Activated T-helper 17 cell treated with anti-CD3 and anti-CD28 coated beads, Interleukin-2, amount 50 U/mL, for 72 hours (primary cell): ENCODE results near the gene GNAT1. TPM values are rescaled to one million over a fixed set of nuclear protein-coding genes. Genes with fewer than 3 reads are reported as not detected.

Experiments
- ATAC-seq: fragments of 150-1000 bp; cut with Tn5 transposase; replicated peaks from 2 replicates; pipeline ENCODE4 v1.10.0; 2021; ENCODE audit warnings: mild to moderate bottlenecking, moderate library complexity
- H3K27ac Mint-ChIP-seq: one replicate; pipeline ENCODE4 v1.8.0; 2022; ENCODE audit warnings: mixed read lengths
- H3K27me3 Mint-ChIP-seq: one replicate; pipeline ENCODE4 v1.8.0; 2022; ENCODE audit warnings: mixed read lengths
- H3K36me3 Mint-ChIP-seq: one replicate; pipeline ENCODE4 v1.8.0; 2022; ENCODE audit warnings: low read depth, mild to moderate bottlenecking, mixed read lengths
- H3K4me1 Mint-ChIP-seq: one replicate; pipeline ENCODE4 v1.8.0; 2022; ENCODE audit warnings: mixed read lengths
- H3K4me3 Mint-ChIP-seq: one replicate; pipeline ENCODE4 v1.8.0; 2022; ENCODE audit warnings: mild to moderate bottlenecking, mixed read lengths
- H3K9me3 Mint-ChIP-seq: one replicate; pipeline ENCODE4 v1.8.0; 2022; ENCODE audit warnings: mixed read lengths
- total RNA-seq, 2 donors: library from RNA; stranded (reverse); gene quantifications; one replicate each; pipeline ENCODE4 v1.2.3, GENCODE V29; 2022

Gene GNAT1
- total RNA-seq, 2 donors from 2014 or later, result not detected

DNA sequence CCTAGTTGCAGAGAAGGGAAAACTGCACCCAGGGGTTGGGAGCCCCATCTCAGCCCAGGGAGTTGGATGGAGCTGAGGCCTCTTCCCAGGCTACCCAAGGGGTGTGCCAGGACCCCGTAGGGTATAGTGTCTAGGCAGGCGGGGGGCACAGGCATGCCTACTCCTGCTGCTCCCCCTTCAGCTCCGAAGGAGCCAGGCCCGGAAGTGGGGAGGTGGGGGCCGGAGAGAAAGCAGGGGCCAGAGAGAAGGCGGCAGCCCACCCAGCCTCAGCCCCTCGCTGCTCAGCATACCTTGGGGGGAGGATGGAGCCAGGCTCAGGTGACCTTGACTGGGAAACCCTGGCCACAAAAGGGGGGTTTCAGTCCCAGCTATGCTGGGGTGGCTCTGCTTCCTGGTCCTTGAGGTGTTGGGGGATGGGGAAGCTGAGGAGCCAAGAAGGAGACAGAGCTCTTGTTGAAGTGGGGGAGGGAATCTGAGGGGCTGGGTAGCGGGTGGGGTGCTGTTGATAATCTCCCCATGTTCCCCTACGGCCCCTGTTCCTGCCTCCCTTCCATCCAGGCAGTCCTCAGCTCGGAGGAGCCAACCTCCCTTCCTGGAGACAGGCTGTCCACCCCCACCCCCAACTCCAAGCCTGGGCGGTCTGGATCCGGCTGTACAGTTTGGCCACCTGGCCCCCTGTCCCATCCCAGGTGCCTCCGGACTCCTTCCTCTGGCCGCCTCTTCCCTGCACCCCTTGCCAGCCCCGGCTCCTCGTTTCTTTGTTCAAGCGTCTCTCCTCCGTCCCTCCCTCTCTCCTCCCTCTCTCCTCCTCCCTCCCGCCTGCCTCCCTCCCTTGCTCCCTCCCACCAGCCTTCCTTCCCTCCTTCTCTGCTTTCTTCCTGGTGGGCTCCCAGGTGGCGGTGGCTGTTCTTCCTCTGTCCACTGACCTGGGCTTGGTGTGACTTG lies 34.6 kb upstream of the GNAT1 start:
- no peaks in the 10 kb centered on the region for H3K9me3 Mint-ChIP-seq
- no peaks in the 10 kb centered on the region for H3K36me3 Mint-ChIP-seq
- H3K4me3 Mint-ChIP-seq, result no peak overlapping the region

DNA sequence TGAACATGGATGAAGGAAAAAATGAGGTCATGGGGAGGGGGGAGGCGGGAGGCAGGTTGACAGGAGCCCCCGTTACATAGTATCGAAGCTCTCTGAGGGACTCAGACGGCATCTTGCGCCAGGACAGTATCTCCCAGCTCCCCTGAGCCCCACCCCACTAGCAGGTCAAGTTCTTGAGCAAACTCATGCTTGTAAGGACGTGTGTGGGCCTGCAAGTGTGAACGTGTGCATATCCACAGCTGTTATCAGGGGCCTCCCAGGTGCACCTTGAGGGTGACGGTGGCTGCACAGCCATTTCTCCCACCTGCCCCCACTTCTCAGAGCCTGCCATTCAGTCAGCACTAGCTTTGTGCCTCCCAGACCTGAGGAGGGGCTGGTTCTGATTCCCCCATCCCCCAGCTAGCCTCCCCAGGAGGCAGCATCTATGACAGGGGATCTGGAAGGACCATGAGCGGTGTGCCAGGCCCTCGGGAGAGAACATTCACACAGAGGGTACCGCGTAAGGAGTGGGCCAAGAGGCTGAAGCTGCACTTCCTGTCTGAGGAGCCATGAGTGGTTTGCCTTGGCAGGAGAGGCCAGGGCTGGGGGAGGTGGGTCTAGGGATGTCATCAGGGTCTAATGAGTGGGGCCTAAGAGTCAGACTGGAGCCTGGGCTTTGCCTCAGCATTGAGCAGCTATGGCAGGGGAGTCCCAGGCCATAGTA lies 33.4 kb upstream of the GNAT1 start:
- Mint-ChIP-seq H3K9me3 (no peaks in the 10 kb centered on the region), H3K27me3 (peaks cover 28% of the 10 kb centered on the region), H3K4me1 (no peaks in the 10 kb centered on the region), H3K27ac (peak overlapping the region; percentile 17), H3K4me3 (no peak overlapping the region), H3K36me3 (no peaks in the 10 kb centered on the region)
- no peak for ATAC-seq

More for the DNA sequence above, 34.6 kb upstream of the GNAT1 start:
- ATAC-seq, result no peak
- no peak overlapping the region for H3K27ac Mint-ChIP-seq
- H3K27me3 Mint-ChIP-seq, result peaks cover 29% of the 10 kb centered on the region
- H3K4me1 Mint-ChIP-seq, result no peaks in the 10 kb centered on the region

DNA sequence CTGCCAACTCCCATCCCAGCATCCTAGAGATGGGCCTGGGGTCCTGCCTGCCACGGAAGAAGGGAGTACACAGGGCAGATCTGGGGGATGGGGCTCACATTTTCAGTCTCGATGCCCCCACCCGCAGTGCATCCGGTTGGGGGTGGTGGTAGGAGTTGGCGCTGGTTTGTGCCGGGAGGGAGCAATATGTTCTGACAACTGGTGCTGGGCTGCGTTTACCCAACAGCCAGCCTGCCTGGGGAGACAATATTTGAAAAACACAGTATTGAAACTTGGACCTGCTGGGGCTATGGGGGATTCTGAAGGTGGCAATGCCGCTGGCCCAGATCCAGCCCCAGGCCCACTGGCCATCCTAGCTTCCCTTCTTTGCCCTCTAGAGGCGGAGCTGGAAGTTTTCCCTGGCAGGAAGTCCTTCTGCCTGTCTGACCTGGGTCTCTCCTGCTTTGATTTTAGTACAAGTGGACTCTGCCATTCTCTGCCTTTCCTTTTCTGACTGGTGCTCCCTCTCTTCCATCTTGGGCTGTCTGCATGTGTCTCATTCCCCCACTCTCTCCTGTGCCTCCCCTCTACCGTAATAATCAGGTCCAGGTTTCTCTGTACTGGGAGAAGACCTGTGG lies 32.8 kb upstream of the GNAT1 start:
- no peak overlapping the region for H3K4me3 Mint-ChIP-seq
- no peaks in the 10 kb centered on the region for H3K36me3 Mint-ChIP-seq
- peak overlapping the region; percentile 17 for H3K27ac Mint-ChIP-seq
- H3K9me3 Mint-ChIP-seq, result no peaks in the 10 kb centered on the region
- peaks cover 22% of the 10 kb centered on the region for H3K27me3 Mint-ChIP-seq
- H3K4me1 Mint-ChIP-seq, result no peaks in the 10 kb centered on the region
- ATAC-seq, result no peak

DNA sequence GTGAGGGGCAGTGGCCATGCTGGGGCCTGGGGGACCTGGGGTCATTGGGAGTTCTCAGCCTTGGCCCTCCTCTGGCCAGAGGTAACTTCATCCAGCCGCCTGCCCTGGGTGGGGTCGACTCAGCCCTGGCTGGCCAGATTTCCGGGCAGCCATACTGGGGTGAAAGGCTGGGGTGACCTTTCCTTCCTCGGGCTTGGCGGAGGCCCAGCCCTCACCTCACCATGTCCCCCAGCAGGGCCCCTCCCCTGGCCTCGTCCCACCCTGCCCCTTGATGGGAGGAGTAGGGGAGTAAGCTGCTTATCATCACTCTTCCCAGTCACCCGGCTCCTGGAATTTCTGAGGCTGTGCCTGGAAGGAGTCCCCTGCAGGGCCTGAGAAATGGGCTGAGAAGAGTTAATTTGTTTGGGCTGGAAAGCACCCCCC lies 30.8 kb upstream of the GNAT1 start:
- Mint-ChIP-seq H3K36me3 (no peaks in the 10 kb centered on the region), H3K4me3 (no peak overlapping the region), H3K27ac (no peak overlapping the region), H3K4me1 (no peaks in the 10 kb centered on the region), H3K9me3 (no peaks in the 10 kb centered on the region), H3K27me3 (peaks cover 15% of the 10 kb centered on the region)
- no peak for ATAC-seq

DNA sequence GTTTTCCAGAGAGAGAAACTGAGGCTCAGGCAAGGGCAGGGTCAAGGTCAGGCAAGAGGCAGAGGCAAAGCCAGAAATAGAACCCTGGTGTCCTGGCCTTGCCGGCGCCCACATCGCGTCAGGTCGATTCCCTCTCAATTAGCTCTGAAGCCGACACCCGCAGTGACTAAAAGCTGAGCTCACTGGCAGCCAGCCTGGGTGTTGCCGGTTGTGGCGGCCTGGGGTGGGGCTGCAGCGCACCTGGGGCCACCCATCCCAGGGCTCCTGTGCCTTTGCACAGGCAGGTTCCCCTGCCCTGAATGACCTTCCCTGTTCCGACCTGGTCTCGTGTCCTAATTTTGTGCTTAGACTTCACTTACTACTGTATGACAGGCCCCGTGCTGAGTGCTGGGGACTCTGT lies 30.1 kb upstream of the GNAT1 start:
- no peaks in the 10 kb centered on the region for H3K4me1 Mint-ChIP-seq
- H3K36me3 Mint-ChIP-seq, result no peaks in the 10 kb centered on the region
- H3K27ac Mint-ChIP-seq, result no peak overlapping the region
- no peak overlapping the region for H3K4me3 Mint-ChIP-seq
- H3K9me3 Mint-ChIP-seq, result no peaks in the 10 kb centered on the region
- no peak for ATAC-seq
- H3K27me3 Mint-ChIP-seq, result peaks cover 8% of the 10 kb centered on the region

DNA sequence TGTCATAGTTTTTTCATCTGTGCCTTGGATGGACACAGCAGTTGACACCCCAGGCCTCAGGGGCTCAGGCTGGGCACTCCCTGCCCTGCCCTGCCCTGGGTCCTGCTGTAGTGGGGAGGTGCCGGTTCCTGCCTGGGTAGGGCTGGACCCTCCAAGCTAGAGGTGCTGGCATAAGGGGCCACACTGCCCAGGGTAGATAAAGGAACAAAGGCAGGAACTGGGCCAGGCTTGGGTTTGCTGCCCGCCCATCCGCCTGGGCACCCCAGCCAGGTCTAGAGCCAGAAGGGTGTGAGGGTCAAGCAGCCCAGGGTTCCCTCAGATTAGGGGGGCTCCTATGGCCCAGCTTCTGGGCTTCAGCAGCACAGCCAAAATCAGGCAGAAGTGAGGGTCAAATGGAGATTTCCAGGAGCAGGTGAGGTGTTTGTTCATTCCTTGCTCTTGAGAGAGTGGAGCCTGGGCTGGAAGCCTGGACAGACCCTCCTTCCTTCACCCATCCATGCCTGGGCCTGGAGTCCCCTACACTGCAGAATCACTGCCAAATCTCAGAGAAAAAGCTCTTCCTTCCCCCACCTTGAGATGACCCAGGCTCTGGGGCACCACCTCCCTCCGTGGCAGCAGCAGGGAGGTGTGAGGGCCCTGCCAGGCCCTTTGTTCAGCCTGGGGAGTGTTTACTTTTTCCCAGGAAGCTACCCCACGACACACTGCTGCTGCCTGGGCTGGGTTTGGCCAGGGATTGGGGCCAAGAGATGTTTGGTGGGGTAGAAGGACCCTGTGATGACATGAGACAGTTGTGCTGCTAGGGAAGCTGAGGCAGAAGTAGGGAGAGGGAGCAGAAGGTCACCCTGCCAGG lies 29.2 kb upstream of the GNAT1 start:
- H3K4me1 Mint-ChIP-seq, result no peaks in the 10 kb centered on the region
- H3K36me3 Mint-ChIP-seq, result no peaks in the 10 kb centered on the region
- ATAC-seq, result no peak
- no peaks in the 10 kb centered on the region for H3K9me3 Mint-ChIP-seq
- H3K4me3 Mint-ChIP-seq, result no peak overlapping the region
- peak overlapping the region; percentile 50 for H3K27ac Mint-ChIP-seq
- H3K27me3 Mint-ChIP-seq, result peaks cover 4% of the 10 kb centered on the region

DNA sequence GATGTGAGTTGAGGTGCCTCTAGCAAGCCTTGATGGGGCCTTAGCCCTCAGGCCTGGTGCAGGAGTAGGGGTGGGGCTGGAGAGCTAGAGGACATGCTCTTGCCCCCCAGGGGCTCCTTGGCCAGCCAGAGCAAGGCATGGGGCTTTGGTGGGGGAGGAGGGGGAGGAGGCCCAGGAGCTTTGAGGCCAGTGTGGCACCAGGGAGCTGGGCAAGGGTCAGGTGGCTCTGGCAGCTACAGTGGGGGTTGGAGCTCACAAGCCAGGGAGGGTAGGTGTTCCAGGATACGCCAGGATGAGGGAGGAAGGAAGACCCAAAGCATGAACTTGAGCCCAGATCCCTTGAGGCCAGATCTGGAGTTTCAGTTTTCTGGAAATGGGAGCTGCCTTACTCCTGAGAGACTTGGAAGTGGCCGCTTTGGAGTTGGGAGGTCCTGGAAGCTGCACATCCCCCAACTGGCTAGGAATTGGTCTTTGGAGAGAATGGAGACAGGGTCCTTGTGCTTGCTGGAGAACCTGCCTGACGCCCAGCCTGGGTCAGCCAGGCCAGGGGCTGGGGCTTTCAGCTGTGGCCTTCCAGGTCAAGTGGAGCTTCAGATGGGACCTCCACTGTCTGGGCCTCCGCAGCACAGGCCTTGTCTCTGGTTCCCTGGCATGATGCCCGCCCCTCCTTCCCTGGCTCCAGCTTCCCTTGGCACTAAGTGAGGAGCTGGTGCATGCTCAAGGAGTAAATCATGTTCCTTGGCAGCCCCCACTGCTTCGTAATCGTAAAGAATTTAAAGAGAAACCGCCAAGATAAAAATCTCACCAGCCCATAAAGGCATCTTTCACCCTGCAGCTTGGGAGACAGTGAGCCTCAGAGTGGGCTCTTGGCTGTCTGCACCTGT lies 27.6 kb upstream of the GNAT1 start:
- no peaks in the 10 kb centered on the region for H3K4me1 Mint-ChIP-seq
- no peak overlapping the region for H3K4me3 Mint-ChIP-seq

DNA sequence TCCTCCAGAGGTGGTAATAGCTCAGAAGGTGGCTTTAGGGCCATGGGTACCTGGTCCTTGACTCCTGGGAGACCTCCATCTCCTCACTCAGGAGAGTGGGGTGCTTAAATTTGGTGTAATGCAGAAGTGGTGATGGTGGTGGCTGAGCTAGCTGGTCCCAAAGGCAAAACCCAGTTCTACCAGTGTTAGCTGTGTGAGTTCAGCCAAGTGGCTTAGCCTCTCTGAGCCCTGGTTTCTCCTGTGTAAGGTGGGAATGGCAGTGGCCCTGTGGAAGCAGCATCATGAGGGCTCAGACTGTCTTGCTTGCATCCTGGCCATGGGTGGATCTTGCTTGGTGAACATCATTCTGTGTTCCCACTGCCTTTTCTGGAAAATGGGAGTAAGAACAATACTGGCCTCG lies 26.9 kb upstream of the GNAT1 start:
- no peaks in the 10 kb centered on the region for H3K27me3 Mint-ChIP-seq

More for the DNA sequence above, 27.6 kb upstream of the GNAT1 start:
- no peaks in the 10 kb centered on the region for H3K9me3 Mint-ChIP-seq
- H3K36me3 Mint-ChIP-seq, result no peaks in the 10 kb centered on the region
- ATAC-seq, result no peak
- H3K27me3 Mint-ChIP-seq, result no peaks in the 10 kb centered on the region
- H3K27ac Mint-ChIP-seq, result no peak overlapping the region

DNA sequence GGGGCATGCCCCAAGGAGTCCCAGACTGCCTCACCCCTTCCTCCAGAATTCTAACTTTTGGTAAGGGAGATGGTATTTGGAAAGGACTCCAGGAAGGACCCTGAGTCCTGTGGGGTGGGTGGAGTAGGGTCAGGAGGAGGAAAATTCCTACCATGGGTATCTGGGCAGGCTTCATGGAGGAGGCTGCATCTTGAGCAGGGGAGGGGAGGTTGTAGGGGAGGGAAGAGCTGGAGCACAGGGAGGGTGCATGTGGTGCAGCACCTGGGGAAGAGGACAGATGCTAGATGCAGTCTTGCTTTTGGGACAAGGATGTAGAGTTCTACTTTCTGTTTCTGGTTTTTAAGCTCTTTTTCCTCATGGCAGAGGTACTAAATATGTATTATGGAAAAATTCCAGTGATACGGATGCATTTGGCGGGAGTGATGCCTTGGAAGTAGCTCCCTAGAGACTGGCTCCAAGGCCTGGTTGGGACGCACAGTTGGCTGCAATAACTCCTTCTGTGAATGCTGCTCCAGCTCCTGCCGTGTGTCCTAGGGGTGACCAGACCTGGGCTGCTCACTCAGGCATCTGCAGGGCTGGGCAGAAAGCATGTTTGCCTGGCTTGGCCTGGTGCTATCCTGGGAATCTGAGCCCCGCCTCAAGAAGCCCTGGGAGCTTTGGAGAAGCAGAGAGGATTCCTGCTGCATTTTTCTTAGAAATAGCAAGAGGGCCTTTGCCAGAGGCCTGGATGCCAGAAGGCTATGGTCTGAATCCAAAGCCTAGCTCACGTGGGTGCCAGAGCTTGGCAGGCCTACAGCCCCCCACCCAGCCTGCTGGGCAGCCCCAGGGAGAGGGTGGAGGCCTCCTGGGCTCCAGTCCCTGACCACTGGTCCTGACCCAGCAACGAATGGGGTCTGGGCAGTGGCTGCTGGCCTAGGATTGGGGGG lies 26.2 kb upstream of the GNAT1 start:
- no peaks in the 10 kb centered on the region for H3K4me1 Mint-ChIP-seq
- no peak for ATAC-seq

More for the DNA sequence above, 26.9 kb upstream of the GNAT1 start:
- Mint-ChIP-seq H3K27ac (peak overlapping the region; percentile 63), H3K36me3 (no peaks in the 10 kb centered on the region), H3K4me1 (no peaks in the 10 kb centered on the region), H3K9me3 (no peaks in the 10 kb centered on the region), H3K4me3 (no peak overlapping the region)
- ATAC-seq, result no peak

DNA sequence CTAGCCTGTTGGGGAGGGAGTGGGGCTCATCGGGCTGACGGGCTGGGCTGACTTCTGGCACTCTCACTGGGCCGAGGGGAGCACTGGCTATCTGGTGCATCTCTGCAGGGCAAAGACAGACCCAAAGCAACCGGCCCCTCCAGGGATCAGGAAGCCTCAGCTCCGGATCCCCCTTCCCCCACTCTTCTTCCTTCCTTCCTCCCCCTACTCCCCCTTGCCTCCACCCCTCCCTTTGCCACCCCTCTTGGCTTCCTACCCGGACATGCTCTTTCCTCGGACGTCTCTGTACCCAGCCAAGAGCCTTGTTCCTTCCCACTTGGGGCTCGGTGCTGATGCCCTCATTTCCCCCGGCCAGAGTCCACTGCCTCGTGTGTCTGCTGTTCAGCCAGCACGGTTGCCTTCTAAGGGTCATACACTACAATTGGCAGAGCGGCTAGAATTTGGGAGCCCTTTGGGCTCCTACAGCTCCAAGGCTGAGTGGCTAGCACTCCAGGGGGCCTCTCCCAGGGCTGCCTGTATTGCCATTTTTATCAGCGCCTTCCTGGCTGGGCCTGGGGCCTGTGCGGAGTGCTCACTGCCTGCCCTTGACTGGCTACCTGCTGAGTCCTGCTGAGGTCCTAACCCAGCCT lies 25.4 kb upstream of the GNAT1 start:
- Mint-ChIP-seq H3K4me3 (no peak overlapping the region), H3K27ac (no peak overlapping the region)

More for the DNA sequence above, 26.2 kb upstream of the GNAT1 start:
- Mint-ChIP-seq H3K9me3 (no peaks in the 10 kb centered on the region), H3K27ac (peak overlapping the region; percentile 63), H3K36me3 (no peaks in the 10 kb centered on the region), H3K27me3 (no peaks in the 10 kb centered on the region), H3K4me3 (no peak overlapping the region)

DNA sequence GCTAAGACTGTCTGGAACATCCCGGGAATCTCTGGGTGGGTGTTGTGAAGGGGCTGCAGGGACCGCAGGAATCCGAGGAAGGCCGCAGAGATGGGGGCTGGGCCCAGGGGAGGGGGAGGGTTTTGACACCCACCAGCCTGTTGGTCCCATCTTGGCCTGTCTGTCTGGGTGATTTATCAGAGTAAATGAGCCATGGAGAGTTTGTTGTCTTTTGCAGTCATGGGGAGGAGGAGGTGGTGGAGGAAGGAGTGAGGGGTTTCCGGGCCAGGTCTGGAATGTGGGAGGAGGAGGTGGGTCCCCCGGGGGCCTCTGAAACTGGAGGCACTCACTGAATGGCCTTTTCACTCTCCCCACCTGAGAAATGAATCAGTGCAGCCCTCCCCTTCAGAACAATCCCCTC lies 24.8 kb upstream of the GNAT1 start:
- Mint-ChIP-seq H3K36me3 (no peaks in the 10 kb centered on the region), H3K27me3 (no peaks in the 10 kb centered on the region), H3K4me3 (no peak overlapping the region), H3K27ac (no peak overlapping the region), H3K4me1 (no peaks in the 10 kb centered on the region), H3K9me3 (no peaks in the 10 kb centered on the region)
- no peak for ATAC-seq

More for the DNA sequence above, 25.4 kb upstream of the GNAT1 start:
- ATAC-seq, result no peak
- Mint-ChIP-seq H3K4me1 (no peaks in the 10 kb centered on the region), H3K9me3 (no peaks in the 10 kb centered on the region), H3K36me3 (no peaks in the 10 kb centered on the region), H3K27me3 (no peaks in the 10 kb centered on the region)
